Activated naive CD4-positive, alpha-beta T cell (primary cell): ENCODE results near the gene HUS1.

Experiments used
- DNase-seq, 4 experiments: peaks; one replicate each; lab custom pipeline; 2025; lab: John Stamatoyannopoulos, UW

HUS1 gene

GRCh38 chr7:47979832-47980181, 392 bp upstream of the HUS1 start:
- no peak for DNase-seq

GRCh38 chr7:47978790-47979144, 648 bp downstream of the HUS1 start:
- DNase-seq: no peak

GRCh38 chr7:47973739-47974138, 5.7 kb downstream of the HUS1 start:
- DNase-seq: no peak

GRCh38 chr7:47970761-47971160, 8.7 kb downstream of the HUS1 start:
- DNase-seq: no peak

GRCh38 chr7:47968847-47969774, 10.3 kb downstream of the HUS1 start:
- peak in 2 of 4 experiments; percentile 6 to 45 for DNase-seq

- no peak for DNase-seq
These were observed 11.7 kb downstream of the HUS1 start for GRCh38 chr7:47967708-47968107.

- no peak for DNase-seq
These were observed 12.3 kb downstream of the HUS1 start for GRCh38 chr7:47967123-47967522.

GRCh38 chr7:47965456-47965855, 14.0 kb downstream of the HUS1 start:
- no peak for DNase-seq

- DNase-seq: no peak
These were observed 17.2 kb downstream of the HUS1 start for GRCh38 chr7:47962262-47962661.

- DNase-seq: no peak
These were observed 22.3 kb downstream of the HUS1 start for GRCh38 chr7:47957156-47957555.

- no peak for DNase-seq
These were observed 23.2 kb downstream of the HUS1 start for GRCh38 chr7:47956220-47956619.

- no peak for DNase-seq
These were observed 25.0 kb downstream of the HUS1 start for GRCh38 chr7:47954231-47954911.

GRCh38 chr7:47953822-47954221, 25.6 kb downstream of the HUS1 start:
- no peak for DNase-seq

- DNase-seq: no peak
These were observed 27.2 kb downstream of the HUS1 start for GRCh38 chr7:47952224-47952623.

GRCh38 chr7:47951374-47951773, 28.0 kb downstream of the HUS1 start:
- DNase-seq: no peak

GRCh38 chr7:47950714-47951113, 28.7 kb downstream of the HUS1 start:
- no peak for DNase-seq

- no peak for DNase-seq
These were observed 29.7 kb downstream of the HUS1 start for GRCh38 chr7:47949703-47950102.

GRCh38 chr7:47948141-47948790, 31.1 kb downstream of the HUS1 start, which contains the start of gene PKD1L1:
Gene PKD1L1, minus strand, starts transcription at chr7:47948466. Its CDS starts 26 bp downstream, at chr7:47948440.
- DNase-seq: no peak

GRCh38 chr7:47947355-47947749, 32.1 kb downstream of the HUS1 start:
- DNase-seq: no peak

GRCh38 chr7:47946581-47947354, 32.6 kb downstream of the HUS1 start:
- no peak for DNase-seq

GRCh38 chr7:47945261-47946015, 34.0 kb downstream of the HUS1 start:
- DNase-seq: peak; percentile 36 to 76 (median 66)
